OCI-LY7 (cell line): ENCODE measurements around the gene AKAP13.

ENCODE experiments used
- CTCF ChIP-seq: fragments of 200-600 bp; sonication (generic); conservative IDR thresholded peaks from 2 replicates; pipeline ENCODE4 v1.5.1; 2014; ENCODE audit warnings: mild to moderate bottlenecking, antibody characterized with exemption, low read length, moderate library complexity, mixed read lengths
- EZH2phosphoT487 ChIP-seq: fragments of 200-600 bp; sonication (generic); IDR thresholded peaks from 2 replicates; pipeline ENCODE4 v1.6.1; 2018; ENCODE audit warnings: low read depth, borderline replicate concordance, mild to moderate bottlenecking, mixed run types, antibody characterized with exemption, low read length, moderate library complexity, mixed read lengths

GRCh38 chr15:85763157-85763556 lies 382.8 kb downstream of the AKAP13 start:
- TF ChIP-seq CTCF: no peak
- no peak for TF ChIP-seq EZH2phosphoT487
